CD4-positive, alpha-beta T cell treated with Interleukin-12 subunit alpha and Interleukin-12 subunit beta, for 1 hour (primary cell): ENCODE measurements around the gene MAPKAP1.

ENCODE experiments used
- DNase-seq: peaks from one replicate; pipeline ENCODE4 v3.0.0-alpha.2; 2020

Gene MAPKAP1

GRCh38 chr9:125663127-125663526 is 43.9 kb downstream of the MAPKAP1 start:
- DNase-seq: no peak

- DNase-seq: no peak
These were observed 46.5 kb downstream of the MAPKAP1 start for GRCh38 chr9:125660557-125660956.

GRCh38 chr9:125659954-125660353 is 47.1 kb downstream of the MAPKAP1 start:
- DNase-seq: no peak

- no peak for DNase-seq
These were observed 47.7 kb downstream of the MAPKAP1 start for GRCh38 chr9:125659201-125659840.

GRCh38 chr9:125656560-125656959 is 50.4 kb downstream of the MAPKAP1 start:
- DNase-seq: no peak

- no peak for DNase-seq
These were observed 51.2 kb downstream of the MAPKAP1 start for GRCh38 chr9:125655691-125656410.

- DNase-seq: no peak
These were observed 51.9 kb downstream of the MAPKAP1 start for GRCh38 chr9:125655066-125655633.

GRCh38 chr9:125654121-125654520 is 52.9 kb downstream of the MAPKAP1 start:
- no peak for DNase-seq

GRCh38 chr9:125653325-125653724 is 53.7 kb downstream of the MAPKAP1 start:
- DNase-seq: no peak

GRCh38 chr9:125652759-125653158 is 54.2 kb downstream of the MAPKAP1 start:
- DNase-seq: no peak

- no peak for DNase-seq
These were observed 54.8 kb downstream of the MAPKAP1 start for GRCh38 chr9:125652233-125652594.

- no peak for DNase-seq
These were observed 55.3 kb downstream of the MAPKAP1 start for GRCh38 chr9:125651576-125652232.

- DNase-seq: no peak
These were observed 56.7 kb downstream of the MAPKAP1 start for GRCh38 chr9:125650271-125650737.

GRCh38 chr9:125649826-125650225 is 57.2 kb downstream of the MAPKAP1 start:
- DNase-seq: no peak

GRCh38 chr9:125649315-125649714 is 57.7 kb downstream of the MAPKAP1 start:
- DNase-seq: peak; percentile 25

GRCh38 chr9:125648294-125648693 is 58.7 kb downstream of the MAPKAP1 start:
- DNase-seq: no peak

- DNase-seq: no peak
These were observed 60.3 kb downstream of the MAPKAP1 start for GRCh38 chr9:125646621-125647100.

GRCh38 chr9:125646217-125646616 is 60.8 kb downstream of the MAPKAP1 start:
- DNase-seq: no peak

- no peak for DNase-seq
These were observed 62.0 kb downstream of the MAPKAP1 start for GRCh38 chr9:125644819-125645507.

- DNase-seq: no peak
These were observed 64.7 kb downstream of the MAPKAP1 start for GRCh38 chr9:125642311-125642710.

- no peak for DNase-seq
These were observed 68.0 kb downstream of the MAPKAP1 start for GRCh38 chr9:125639057-125639456.

- DNase-seq: no peak
These were observed 68.6 kb downstream of the MAPKAP1 start for GRCh38 chr9:125638239-125639045.
